Measurements from ENCODE around the gene NUP107.

- no peak for TF ChIP-seq CTCF (IDR thresholded peaks at IDR 0.05; ENCODE audit: low read length)
- no peak for TF ChIP-seq EZH2 (optimal IDR thresholded peaks at IDR 0.05; ENCODE audit: low read depth, low read length)
- no peak for TF ChIP-seq EZH2phosphoT487 (IDR thresholded peaks at IDR 0.05; ENCODE audit: low read length)
These were observed 85.9 kb downstream of the NUP107 start for GRCh38 chr12:68772714-68773113.

All from MM.1S (cell line).